HPDE6-E6E7 (cell line): ENCODE data around the gene PTPRO.

ENCODE experiments used
- DNase-seq: peaks from one replicate; pipeline ENCODE4 v3.0.0; 2011; ENCODE audit warnings: missing footprints; ENCODE audit errors: extremely low spot score

Gene PTPRO

DNA sequence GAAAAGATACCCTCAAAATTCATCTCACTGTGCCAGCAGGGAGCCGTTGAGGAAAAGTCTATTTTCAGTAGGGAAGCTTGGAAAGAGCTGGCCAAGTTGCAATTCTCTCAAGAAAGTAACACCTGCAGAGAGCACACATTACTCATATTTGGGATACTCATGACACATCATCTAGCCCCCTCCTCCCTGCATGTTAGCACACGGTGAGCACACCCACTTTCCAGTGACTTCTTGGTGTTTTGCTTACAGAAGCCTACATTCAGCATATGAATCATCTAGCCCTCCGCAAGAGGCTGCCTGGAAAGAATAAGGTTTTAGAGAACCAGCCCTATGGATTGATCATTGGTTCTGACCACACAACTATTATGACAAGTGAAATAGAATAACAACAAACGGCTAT lies 124.5 kb downstream of the PTPRO start:
- DNase-seq: peak; percentile 88

DNA sequence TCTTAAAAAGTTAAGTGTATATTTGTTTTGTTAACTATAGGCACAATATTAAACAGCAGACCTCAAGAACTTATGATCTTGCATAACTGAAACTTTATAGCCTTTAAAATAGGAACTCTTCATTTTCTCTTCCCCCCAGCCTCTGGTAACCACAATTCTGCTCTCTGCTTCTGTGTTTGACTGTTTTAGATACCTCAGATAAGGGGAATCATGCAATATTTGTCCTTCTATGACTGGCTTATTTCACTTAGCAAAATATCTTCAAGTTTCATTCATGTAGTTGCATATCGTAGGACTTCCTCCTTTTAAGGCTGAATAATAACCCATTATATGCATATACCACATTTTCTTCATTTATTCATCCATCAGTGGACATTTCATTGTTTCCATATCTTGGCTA lies 131.3 kb downstream of the PTPRO start:
- no peak for DNase-seq

DNA sequence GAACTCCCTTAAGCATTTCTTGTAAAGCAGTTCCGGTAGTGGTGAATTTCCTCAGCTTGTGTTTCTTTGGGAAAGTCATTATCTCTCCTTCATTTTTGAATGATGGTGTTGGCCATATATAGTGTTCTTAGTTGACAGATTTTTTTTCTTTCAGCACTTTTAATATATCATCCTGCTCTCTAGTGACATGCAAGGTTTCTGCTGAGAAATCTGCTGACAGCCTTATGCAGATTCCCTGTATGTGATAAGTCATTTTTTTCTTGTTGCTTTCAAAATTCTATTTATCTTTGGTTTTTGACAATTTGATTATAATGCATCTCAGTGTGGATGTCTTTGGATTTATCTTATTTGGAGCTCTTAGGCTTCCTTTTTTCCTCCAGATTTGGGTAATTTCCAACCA lies 135.7 kb downstream of the PTPRO start:
- DNase-seq: no peak

DNA sequence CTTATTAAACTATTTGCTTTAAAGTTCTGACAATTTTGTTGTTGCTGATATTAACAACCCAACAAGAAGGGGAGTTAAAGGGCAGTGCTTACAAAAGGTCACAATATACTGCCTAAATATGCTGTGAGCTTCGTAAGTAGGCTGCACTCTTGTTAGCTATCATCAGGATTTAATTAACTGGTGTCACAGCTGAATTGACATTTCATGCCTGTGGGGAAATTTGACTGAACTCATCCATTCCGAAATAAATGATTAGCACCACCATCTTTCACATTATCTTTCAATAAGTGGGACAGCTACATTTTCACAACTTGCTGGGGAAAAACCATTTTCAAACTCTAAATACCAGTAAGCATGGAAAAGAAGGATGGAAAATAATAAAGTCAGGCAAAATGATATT lies 146.6 kb downstream of the PTPRO start:
- DNase-seq: no peak

DNA sequence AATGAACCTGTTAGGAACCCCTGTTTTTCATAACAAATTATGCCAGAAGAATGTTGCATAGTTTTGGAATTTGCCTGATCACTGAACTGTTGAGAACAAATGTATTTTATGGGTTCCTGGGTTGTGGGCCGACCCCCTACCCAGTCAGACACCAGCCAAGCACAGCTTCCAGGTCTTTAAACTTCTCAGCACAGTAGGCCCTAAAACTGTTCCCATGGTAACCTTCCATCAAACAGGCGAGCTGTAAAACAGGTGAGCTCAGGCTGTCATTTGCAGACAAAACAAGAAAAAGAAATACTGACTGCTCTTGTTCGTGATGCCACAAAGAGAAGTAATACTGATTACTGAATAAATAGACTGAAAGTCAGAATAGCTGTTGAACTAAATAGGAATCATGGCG lies 147.0 kb downstream of the PTPRO start:
- no peak for DNase-seq

DNA sequence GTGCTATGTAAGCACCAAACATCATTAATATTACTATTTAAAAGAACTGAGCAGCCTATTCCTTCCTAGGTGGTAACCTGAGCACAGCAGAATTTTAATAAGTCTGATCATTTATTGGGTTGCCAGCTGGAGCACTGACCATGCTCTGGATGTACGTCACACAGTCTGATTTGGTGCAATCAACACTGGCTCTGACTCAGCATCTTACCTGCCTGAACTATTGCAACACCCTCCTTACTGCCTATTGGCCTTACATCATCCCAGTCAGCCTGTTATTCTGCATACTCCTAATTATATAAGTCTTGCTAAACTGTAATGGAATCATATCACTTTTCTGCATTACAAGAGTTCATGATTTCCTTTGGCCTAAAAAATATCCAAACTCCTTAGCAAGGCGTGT lies 149.7 kb downstream of the PTPRO start:
- peak; percentile 37 for DNase-seq

DNA sequence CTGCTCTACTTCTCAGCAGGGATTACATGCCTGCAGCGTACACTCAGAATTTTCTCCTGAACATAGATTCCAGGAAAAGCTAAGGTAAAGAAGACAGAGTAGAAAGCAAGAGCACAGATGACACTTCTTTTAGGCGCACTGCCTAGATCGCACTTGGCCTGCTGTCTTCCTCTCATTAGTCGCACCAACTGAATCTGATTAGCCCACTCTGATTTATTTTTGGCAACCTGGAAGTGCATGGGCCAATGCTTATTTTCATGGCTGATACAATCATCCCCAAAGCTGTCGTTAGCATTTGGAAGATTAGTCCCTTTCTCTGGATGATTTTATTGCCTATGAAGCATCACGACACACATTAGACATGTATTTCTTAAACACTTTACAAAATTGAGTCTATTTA lies 152.5 kb downstream of the PTPRO start:
- DNase-seq: no peak

DNA sequence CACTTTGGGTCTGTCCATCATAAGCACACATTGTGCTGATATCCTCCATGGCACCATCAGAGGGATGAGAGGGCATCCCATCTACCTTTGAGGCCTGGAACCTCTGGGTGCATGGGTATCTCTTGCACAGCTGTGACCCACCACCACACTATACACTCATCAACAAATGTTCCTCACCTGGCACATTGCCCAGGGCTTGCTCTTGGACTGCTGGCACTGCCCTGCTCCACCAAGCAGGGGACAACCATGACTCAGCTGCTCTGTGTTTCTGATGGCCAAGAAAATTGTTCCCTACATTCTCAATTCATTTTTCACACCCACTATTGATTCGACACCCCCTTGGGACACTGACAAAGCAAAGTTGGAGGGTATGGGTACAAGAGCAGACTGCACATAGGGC lies 155.5 kb downstream of the PTPRO start:
- no peak for DNase-seq

DNA sequence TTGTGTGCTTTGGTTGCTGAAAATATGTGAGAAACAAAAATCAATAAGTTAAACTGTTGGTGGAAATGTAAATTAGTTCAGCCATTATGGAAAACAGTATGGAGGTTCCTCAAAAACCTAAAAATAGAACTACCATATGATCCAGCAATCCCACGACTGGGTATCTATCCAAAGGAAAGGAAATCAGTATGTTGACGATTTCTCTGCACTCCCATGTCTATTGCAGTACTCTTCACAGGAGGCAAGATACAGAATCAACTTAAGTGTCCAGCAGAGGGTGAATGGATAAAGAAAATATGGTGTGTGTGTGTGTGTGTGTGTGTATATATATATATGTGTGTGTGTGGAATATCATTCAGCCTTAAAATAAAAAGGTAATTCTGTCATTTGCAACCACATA lies 159.5 kb downstream of the PTPRO start:
- no peak for DNase-seq

DNA sequence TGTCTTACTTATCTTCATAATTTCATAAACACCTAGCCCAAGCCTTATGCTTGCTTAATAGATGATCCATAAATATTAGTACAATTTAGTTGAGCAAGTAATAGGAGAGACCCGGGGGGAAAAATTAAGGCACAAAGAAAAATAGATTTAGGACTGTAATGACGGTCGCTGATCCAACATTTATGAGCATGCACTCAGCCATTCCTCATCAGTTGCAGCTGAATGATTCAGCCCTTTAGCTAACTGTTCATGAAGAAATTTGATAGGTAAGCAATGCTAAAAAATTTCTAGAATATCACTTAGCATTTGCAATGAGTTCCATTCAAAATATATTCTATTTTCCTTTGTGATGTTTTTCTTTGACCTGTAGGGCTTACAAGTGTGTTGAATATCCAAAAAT lies 163.2 kb downstream of the PTPRO start:
- no peak for DNase-seq

DNA sequence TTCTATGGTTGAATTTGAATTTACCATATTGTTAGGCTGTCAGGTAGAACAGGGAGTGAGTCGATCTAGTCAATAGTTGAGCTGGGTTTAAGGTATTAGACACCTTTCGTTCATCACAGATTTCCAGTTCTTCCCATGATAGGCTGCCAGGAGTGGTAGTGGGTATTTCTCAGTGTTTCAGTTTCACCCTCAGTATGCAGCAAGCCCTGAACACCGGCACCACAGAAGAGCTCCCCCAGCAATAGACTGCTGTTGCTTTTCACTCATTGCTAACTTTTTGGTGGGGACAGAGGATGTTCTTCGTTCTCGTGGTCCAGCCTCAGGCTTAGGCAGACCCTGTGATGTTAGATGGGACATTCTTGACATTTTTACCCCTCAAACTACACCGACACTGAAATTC lies 164.6 kb downstream of the PTPRO start:
- DNase-seq: no peak

DNA sequence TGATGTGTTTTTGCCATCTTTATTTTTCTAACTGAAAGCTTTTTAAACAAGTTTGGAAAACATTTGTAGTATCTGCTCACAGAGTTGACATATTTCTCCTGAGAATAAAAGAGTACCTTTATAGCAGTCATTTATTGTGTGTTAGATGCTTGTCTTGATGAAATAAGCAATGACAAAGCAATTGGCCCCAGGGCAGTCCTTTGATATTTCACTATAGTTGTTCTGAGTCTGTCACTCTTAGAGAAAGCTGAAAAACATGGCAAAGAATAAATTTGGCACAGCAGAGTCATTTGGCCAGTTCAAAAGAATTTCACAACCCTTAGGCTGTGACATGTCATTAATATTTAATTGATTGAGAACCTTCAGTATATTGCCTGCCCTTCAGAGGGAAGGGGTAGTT lies 166.2 kb downstream of the PTPRO start:
- no peak for DNase-seq

DNA sequence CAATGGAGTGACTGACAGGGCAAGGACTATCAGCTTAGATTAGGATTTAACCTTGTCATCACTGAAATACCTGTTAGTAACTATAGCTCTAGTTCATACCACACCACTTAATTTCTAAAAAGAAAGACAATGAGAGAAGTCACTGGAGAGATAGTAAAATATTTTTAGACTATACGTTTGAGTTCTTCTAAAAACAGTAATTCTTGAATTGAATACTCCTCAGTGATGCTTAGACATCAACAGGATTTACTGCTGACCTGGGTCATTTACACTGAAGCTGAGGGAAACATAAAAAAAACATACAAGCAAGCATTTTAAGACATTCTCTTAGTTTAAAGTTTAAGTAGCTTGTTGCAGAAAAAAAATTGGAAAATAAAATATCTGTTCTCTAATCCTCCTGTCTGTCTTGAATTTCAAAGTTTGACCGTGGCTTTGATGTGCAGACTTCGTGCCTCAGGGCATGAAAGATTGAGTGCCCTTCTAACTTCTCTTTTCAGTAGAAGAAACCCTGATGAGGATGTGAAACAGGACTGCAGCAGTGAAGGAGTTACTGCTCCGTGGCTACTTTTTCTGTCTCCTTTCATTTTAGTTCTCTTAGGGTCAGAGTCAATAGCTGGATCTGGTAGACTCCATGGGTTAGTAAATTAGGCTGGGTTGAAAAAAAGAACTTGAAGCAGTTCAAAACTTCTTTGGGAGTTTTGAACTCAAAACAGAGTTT lies 172.2 kb downstream of the PTPRO start:
- no peak for DNase-seq

DNA sequence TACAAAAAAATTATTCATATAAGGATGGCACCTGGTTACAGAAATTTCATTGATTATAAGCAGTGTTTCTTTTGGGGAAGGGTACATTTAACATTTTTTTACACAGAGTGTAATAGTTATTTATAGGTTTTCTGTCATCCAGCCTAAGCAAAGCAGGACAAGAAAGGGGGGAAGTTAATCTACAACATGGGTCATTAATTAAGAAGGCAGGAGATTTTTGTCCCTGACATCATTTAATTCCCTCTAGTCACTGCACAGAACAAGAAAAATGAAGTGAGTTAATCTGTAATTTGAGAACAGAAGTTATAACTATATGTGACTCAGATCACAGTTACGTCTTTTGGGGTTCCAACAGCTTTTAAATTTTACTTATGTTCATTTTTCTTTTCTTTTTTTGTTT lies 173.4 kb downstream of the PTPRO start:
- DNase-seq: no peak

DNA sequence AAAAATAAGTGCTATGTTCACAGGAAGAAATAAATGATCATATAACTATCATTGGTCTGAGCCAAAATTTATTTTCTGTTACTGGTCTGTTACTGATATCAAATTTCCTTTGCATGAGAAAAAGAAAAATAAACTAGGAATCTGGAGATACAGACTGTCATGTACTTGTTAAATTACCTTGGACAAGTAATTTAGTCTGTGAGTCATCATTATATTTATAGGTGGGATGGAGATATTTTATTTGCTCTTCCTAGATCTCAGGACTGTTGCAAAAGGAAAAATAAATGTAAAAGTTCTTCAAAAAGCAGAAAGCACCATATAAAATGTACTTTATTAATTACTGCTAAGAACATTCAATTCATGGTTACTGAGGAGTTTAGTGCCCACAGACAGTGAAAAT lies 174.4 kb downstream of the PTPRO start:
- DNase-seq: no peak

DNA sequence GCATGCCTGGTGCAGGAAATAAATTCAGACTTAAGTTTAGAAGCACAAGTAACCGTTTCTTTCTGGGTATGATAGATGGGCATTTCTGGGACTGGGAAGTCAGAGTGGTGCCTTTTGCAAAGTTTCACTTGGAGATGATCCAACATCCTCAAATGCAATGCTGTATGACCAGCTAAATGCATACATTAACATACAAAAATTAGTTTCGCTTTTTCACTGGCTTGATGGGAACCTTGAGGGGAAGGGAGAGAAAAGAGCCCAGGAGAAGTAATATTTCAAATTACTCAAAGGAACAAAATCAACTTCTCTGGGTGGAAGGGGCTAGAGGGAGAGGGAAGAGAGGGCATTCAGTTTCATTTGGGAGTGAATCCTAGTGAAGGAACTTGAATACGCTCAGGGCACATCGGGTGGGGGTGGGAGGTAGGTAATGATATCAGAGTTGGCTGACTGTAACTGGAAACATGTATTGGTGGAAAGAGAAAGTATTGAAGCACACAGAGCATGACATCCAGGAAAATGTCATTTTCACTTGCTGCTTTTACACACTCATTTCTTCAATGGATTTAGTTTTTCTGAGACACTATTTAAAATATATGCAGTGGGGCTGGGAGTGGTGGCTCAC lies 175.5 kb downstream of the PTPRO start:
- DNase-seq: no peak

DNA sequence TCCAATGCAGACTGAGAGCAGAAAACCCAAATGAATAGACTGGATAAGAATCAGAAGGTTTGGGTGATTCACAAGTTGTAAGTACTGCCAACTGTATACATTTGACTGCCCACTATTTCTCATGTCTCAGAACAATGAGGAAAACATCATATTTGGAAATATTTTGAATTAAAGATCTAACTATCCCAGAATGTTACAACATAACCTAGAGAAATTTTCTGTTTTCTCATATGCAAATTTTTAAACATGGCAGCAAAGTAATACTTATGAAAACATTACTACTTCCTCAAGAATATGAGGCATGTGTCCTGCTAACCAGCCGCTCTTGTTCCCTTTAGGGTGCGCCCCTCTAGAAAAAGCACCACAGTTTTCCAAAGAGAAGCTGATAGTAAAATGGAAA lies 179.9 kb downstream of the PTPRO start:
- DNase-seq: no peak

DNA sequence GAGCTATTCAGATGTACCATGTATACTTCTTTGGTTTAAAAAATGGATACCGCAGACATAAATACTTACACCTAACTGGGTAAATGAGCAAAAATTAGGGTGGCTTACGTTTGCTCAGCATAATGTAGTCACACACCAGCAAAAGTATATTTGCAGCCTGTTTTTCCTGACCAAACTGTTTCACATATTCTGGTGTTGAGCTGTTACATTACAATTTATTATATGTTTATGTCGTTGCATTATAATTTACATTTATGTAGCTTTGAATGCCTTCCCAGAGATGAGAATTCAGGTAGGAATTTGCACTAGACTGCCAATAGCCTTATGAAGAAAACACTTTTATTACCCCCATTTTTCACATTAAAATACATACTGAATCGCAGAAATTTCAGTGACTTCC lies 183.3 kb downstream of the PTPRO start:
- no peak for DNase-seq

DNA sequence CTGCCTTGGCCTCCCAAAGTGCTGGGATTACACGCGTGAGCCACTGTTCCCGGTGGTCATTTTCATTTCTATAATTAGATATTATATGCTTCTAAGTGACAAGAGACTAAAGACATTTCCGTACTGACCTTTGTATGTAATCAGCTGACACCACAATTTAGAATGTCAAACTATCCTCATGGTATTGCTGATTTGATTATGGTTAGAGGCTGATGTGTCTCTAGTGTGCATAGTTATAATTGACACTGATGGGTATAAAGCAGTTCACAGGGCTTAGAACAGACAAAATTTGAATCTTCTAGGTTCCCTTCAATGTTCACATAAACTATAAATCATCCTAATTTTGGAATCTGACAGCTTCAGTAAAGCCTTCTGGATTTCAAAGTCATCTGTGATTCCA lies 192.7 kb downstream of the PTPRO start:
- no peak for DNase-seq

DNA sequence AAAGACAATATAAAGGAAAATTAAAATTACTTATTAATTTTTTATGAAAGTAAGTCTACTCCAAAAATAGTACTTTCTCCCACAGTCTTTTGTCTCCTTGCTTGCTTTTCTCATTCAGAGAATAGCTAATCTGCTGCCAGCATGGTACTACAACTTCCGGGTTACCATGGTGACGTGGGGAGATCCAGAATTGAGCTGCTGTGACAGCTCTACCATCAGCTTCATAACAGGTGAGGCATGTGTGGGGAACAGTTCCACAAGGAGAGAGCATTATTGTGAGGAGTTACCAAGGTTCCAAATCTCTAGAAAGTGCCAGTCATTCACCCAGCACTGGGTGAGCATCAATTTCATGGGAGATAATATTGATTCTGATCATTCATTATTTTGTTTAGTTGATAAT lies 197.8 kb downstream of the PTPRO start:
- DNase-seq: no peak

DNA sequence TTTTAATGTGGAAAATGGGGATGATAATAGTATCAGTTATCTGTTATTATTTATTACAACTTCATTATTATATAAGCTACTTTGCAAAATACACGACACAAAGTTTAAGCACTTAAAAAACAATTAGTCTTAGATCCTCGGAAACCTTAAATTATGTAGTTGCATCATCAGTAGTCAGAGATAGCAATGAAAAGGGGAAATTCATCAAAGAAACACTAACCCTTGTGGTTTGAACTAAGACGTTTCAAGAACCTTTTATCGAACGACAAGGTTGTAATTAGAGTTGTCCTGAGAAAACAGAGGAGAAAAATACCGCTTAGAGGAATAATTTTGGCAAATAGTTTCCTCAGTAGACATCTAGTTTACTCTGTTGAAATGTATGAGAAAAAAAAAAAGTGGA lies 198.5 kb downstream of the PTPRO start:
- no peak for DNase-seq

DNA sequence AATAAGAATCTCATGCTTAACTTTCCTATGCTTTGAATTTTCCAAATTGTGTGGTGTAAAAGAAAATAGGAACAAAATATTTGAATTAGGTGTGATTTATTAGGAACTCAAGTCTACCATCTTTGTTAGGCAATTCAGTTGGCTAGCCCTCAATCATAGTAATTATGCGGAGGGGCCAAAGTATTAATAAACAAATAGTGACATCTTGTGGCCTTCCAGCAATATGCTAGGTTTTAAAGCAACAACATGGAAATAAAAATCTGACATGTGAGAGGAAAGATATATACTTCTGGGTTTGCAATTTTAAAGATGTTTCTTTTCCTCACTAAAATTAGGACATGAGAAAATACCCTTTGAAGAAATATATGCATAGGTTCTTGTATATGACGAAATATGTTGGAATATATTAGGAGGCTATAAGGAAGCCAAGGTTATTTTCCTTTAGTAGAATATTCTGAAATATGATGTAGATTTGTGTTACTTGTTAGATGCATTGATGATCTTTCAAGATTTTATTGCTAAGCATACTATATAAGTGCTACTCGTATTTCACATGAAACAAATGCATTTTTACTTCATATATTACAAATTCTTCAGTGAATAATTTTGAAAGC lies 200.4 kb downstream of the PTPRO start:
- DNase-seq: no peak

DNA sequence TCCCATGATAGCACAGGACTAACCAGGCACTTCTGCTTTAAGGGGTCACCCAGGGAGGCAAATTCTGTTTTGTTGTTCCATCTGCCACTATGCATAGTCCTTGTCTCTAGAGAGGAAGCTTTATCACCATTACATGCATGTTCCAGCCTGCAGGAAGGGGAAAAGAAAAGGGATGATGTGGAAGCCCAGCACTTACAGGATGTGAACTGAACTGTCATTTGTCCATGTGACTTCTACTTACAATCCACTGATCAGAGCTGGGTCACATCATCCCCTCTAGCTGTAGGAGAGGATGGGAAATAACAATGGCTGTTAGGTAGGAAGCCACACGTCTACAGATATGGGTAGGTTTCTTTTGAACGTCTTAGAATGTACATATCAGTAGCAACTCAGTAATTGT lies 203.1 kb downstream of the PTPRO start:
- DNase-seq: no peak

DNA sequence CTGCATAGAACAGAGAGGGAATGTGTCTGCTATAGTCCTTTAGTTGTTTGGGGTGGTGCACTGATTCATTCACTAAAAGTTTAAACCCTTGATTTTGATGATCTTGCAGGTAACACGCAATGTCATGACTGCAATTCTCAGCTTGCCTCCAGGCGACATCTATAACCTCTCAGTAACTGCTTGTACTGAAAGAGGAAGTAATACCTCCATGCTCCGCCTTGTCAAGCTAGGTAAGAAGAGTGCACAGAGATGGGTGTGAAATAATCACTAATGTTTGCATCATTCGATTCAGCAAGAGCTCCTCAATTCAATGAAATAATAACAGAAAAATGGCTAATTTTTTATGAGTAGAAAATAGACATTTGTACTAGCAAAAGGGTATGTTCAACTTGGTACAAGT lies 203.7 kb downstream of the PTPRO start:
- DNase-seq: no peak
